ENCODE results near the gene CYP4F2. TPM values are rescaled to one million over a fixed set of nuclear protein-coding genes. Genes with fewer than 3 reads are reported as not detected.

The CYP4F2 gene
- polyA plus RNA-seq, 1 donor (not counting 4 experiments of a cell fraction or from before 2014, with no cell fraction given): 0.13 TPM

GRCh38 chr19:15928321-15928720 is 30.4 kb upstream of the CYP4F2 start:
- H3K9me1 ChIP-seq (ENCODE audit: control insufficient read depth, extremely low read depth, insufficient read depth, low read length): no peaks in the 10 kb centered on the region
- no peaks in the 10 kb centered on the region for H4K20me1 ChIP-seq (ENCODE audit: control insufficient read depth, extremely low read depth, insufficient read depth, low read length)
- DNase-seq (ENCODE audit: low read depth, low spot score) (no peak), FAIRE-seq (no peak)
- H3K4me1 ChIP-seq (ENCODE audit: control insufficient read depth, extremely low read depth, insufficient read depth, low read length): no peaks in the 10 kb centered on the region
- no peak overlapping the region for H3K4me2 ChIP-seq (ENCODE audit: control insufficient read depth, extremely low read depth, insufficient read depth, low read depth, low read length)
- no peaks in the 10 kb centered on the region for H3K79me2 ChIP-seq (ENCODE audit: control insufficient read depth, insufficient read depth, low read length)
- dilution Hi-C loops (cut with MboI; ENCODE audit: extremely low pct_ligation_motif_present, low sequenced_read_pairs): no loop called here
- H3K36me3 ChIP-seq (ENCODE audit: control insufficient read depth in 2 of 2, extremely low read depth in 1 of 2, insufficient read depth in 2 of 2, low read length in 2 of 2): peaks cover 0 to 6% of the 10 kb centered on the region in 2 experiments
- no peak overlapping the region for H3K9ac ChIP-seq (ENCODE audit: control insufficient read depth, extremely low read depth, insufficient read depth, low read length)
- no peak overlapping the region for H3K27ac ChIP-seq (ENCODE audit: control insufficient read depth, insufficient read depth, low read length)
- no peak for TF ChIP-seq EZH2 (IDR thresholded peaks at IDR 0.05; ENCODE audit: low read length)
- no peak for TF ChIP-seq CTCF (optimal IDR thresholded peaks at IDR 0.05 in 1 of 3, IDR thresholded peaks at IDR 0.05 in 1 of 3, conservative IDR thresholded peaks at IDR 0.05 in 1 of 3; ENCODE audit: extremely low read depth in 1 of 3, insufficient read depth in 2 of 3, low read length in 3 of 3)
- H2AFZ ChIP-seq (ENCODE audit: control insufficient read depth, low read length): no peak overlapping the region
- H3K4me3 ChIP-seq (ENCODE audit: control insufficient read depth in 2 of 3, extremely low read depth in 1 of 3, insufficient read depth in 2 of 3, low read depth in 1 of 3, low read length in 3 of 3): no peak overlapping the region
- no peaks in the 10 kb centered on the region for H3K27me3 ChIP-seq (ENCODE audit: control insufficient read depth, extremely low read depth, insufficient read depth, low read length)
- no peaks in the 10 kb centered on the region for H3K9me3 ChIP-seq (ENCODE audit: control insufficient read depth, low read depth, low read length)

- Histone ChIP-seq H3K27ac (ENCODE audit: control insufficient read depth, insufficient read depth, low read length) (no peak overlapping the region), H3K27me3 (ENCODE audit: control insufficient read depth, extremely low read depth, insufficient read depth, low read length) (no peaks in the 10 kb centered on the region), H3K4me1 (ENCODE audit: control insufficient read depth, extremely low read depth, insufficient read depth, low read length) (no peaks in the 10 kb centered on the region), H3K79me2 (ENCODE audit: control insufficient read depth, insufficient read depth, low read length) (no peaks in the 10 kb centered on the region), H3K36me3 (ENCODE audit: control insufficient read depth in 2 of 2, extremely low read depth in 1 of 2, insufficient read depth in 2 of 2, low read length in 2 of 2) (peaks cover 0 to 7% of the 10 kb centered on the region in 2 experiments), H2AFZ (ENCODE audit: control insufficient read depth, low read length) (no peak overlapping the region), H3K9ac (ENCODE audit: control insufficient read depth, extremely low read depth, insufficient read depth, low read length) (no peak overlapping the region), H4K20me1 (ENCODE audit: control insufficient read depth, extremely low read depth, insufficient read depth, low read length) (no peaks in the 10 kb centered on the region), H3K9me3 (ENCODE audit: control insufficient read depth, low read depth, low read length) (no peaks in the 10 kb centered on the region), H3K4me2 (ENCODE audit: control insufficient read depth, extremely low read depth, insufficient read depth, low read depth, low read length) (no peak overlapping the region), H3K4me3 (ENCODE audit: control insufficient read depth in 2 of 3, extremely low read depth in 1 of 3, insufficient read depth in 2 of 3, low read depth in 1 of 3, low read length in 3 of 3) (no peak overlapping the region), H3K9me1 (ENCODE audit: control insufficient read depth, extremely low read depth, insufficient read depth, low read length) (no peaks in the 10 kb centered on the region)
- no peak for TF ChIP-seq CTCF (optimal IDR thresholded peaks at IDR 0.05 in 1 of 3, IDR thresholded peaks at IDR 0.05 in 1 of 3, conservative IDR thresholded peaks at IDR 0.05 in 1 of 3; ENCODE audit: extremely low read depth in 1 of 3, insufficient read depth in 2 of 3, low read length in 3 of 3)
- no peak for TF ChIP-seq EZH2 (IDR thresholded peaks at IDR 0.05; ENCODE audit: low read length)
- dilution Hi-C loops (cut with MboI; ENCODE audit: extremely low pct_ligation_motif_present, low sequenced_read_pairs): no loop called here
- DNase-seq (ENCODE audit: low read depth, low spot score) (no peak), FAIRE-seq (no peak)
Observed at GRCh38 chr19:15926484-15926883, 28.6 kb upstream of the CYP4F2 start.

Measured in keratinocyte (primary cell).